LHCN-M2 (cell line): ENCODE results near the gene OPRM1. TPM values are rescaled to one million over a fixed set of nuclear protein-coding genes. Genes with fewer than 3 reads are reported as not detected.
A peak's percentile ranks its signal among the peaks of the same experiment; 100 is the strongest.

Experiments used
- DNase-seq: peaks from one replicate; pipeline ENCODE4 v3.0.0-alpha.2; 2012; ENCODE audit warnings: low read depth
- total RNA-seq: library from RNA; depleted of rRNA; stranded (reverse); fragments of >200 nt; gene quantifications from 2 replicates; pipeline ENCODE4 v1.2.3, GENCODE V29; 2014

The OPRM1 gene
- total RNA-seq, 1 experiment from 2014 or later = not detected

DNA sequence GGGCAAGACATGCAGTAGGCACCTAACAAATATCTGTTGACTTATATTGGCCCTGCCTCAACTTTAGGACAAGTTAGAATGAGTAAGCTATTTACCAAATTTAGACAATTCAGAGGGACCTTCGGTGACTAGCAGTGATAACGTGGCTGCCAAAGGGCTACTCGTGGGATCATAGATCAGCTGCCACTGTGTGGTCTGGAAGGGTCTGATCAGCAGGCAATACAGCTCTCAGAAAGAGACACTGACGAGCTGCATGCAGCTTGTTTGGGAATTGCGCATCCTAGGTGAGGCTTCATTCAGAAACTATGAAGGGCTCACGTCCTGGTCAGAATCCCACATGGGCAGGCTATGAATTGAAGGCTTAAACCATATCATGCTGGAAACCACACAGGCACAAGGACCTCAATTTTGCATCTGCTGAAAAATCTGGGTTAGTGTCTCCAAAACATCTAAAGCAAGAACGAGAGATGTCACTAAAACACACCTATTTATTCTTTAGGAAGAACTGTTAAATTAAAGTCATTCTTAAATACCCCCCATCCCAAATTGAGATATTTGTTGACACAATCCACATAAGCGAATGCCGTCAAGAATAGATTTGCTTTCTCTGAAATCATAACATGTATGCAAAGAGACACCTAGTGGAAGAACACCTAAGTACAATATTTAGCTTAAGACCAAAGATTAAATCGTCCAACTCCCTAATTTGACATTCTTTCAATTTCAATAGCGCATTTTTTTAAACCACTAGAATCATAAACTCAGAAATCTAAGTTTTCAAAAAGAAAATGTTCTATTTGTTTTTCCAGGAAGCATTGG, 238.0 kb downstream of the OPRM1 start:
- DNase-seq = peak; percentile 23

DNA sequence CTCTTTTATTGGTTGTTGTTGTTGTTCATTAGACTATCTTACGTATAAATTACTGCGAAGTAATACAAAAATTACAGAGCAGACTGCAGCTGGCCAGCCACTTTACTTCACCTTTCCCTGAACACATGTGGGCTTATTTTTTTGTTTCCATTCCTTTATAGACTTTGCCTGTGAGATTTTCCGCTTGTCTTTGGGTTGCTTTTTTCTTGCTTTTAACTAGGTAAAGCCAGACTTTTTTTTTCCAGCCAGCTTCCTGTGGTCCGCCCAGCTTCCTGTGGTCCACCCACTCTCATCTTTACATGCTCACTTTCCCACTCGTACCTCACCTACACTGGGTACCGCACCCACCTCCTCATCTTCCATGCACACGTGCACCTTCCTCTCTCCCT, 238.6 kb downstream of the OPRM1 start:
- no peak for DNase-seq

DNA sequence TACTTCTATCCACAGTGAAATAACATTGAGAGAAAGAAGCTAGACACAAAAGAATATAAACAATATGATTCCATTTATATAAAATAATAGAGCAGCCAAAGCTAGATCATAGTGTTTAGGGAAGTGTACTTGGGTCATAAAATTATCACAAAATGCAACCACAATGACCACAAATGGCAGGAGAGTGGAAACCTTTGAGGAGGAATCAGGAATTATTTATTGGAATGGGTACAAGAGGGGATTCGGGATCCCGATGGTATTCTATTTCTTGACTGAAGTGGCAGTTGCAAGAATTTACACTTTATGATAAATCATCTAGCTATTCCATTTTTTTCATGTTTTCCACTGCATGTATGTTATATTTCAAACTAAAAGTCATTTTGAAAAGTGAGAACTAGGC, 241.5 kb downstream of the OPRM1 start:
- DNase-seq = no peak

DNA sequence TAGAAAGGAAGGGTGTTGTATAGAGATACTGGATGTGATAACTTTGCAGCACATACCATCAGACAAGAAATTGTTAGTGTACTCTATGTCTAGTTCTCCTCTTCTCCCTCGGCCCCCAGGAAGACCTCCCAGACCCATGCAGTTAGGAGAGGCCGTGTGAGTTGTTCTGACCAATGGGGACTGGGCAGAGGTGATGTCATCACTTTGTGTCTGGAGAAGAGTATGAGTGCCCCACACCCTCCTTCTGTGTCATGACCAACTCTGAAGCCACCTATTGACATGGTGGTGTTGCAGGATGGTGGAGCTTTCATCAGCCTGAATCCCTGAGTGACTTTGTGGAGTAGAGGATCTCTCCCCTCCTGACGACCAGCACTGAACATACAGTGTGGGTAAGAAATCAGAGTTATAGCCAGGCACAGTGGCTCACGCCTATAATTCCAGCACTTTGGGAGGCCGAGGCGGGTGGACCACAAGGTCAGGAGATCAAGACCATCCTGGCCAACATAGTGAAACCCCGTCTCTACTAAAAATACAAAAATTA, 245.3 kb downstream of the OPRM1 start:
- no peak for DNase-seq

DNA sequence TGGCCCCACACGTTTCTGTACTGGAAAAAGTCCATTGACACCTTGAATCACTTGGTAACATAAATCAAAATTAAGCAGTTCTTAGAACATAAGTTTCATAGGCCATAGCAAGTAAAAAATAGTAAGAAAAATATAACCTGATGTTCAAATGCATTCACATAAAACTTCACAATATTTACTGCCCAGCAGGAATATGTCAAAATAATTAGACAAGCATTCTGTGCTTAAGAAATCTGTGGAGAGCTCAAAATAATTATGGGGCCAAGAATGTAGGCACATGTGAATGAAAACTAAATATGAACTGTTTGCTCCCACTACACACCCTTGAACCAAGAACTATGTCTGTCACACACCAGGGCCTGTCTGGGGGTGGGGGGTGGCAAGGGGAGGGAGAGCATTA, 246.8 kb downstream of the OPRM1 start:
- DNase-seq = no peak

DNA sequence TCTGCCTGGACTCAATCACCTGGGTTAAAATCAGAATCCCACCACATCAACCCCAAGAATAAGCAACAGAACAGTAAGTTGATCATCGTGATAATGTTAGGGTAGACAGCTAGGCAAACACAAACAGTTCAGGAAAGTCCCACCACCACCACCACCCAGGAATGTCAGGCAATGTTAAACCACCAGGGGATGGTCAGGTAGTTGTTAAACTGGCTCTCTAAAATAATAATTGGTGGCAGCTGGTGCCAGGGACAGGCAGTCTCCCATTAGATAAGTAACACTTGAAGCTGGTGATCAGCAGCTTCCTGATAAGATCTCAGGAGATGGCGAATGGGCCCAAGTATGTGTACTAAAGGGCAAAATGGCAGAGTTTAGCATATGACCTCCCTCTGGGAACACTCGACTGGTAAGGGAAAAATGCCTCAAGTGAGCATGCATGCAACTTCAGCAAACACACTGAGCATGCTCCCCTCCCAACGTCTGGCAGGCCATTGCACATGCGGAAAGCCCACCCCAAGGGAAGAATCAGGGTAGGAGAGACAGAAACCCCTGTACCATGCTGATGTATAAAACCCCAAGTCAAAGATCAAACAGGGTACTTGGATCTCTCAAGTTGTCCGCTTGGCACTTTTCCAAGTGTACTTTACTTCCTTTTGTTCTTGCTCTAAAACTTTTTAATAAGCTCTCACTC, 250.9 kb downstream of the OPRM1 start:
- no peak for DNase-seq

DNA sequence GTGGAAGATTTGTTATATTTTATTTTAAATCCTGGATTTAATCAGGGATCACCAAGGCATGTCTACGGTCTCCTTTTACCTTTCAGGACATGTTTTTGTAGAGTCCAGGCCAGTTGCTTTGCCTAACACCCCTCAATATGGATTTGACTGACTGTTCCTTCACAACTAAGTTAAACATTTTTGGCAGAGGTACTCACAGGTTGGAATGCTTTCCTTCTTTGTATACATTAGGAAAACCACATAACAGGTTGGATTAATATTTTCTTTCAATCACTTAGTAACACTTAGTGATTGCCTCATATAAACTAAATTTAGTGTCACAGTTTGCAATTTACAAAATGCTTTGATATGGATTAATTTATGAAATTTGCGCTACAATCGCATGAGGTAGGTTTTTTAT, 253.0 kb downstream of the OPRM1 start:
- DNase-seq = no peak

DNA sequence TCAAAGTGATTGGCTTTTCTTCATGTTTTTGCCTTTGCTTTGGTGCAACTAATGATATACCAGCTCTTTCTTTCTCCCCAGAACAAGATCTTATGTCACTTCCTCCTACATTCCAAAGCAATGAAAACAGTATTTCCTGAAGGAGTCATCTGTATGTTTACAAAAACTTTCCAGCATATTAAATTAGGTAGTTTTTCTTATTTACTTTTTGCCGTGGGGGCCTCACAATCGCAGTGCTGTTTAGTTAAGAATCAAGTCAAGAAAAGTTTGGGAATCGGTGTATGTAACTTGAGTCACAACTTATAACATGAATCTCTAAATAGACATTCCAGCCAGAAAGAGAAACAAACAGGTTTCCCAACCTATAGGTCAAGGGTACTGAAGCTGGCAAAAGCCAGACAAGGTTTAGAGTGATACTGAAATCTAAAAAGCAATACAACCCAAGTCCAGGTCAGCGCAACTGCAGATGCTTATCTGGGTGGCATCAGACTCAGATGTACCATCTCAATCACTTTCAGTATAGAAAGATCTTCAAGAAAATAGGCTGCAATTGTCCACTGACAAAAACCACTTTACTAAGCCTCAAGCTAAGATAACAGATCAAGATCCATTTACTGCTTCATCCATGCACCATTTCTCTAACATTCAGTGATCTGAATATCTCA, 253.9 kb downstream of the OPRM1 start:
- peak; percentile 44 for DNase-seq

DNA sequence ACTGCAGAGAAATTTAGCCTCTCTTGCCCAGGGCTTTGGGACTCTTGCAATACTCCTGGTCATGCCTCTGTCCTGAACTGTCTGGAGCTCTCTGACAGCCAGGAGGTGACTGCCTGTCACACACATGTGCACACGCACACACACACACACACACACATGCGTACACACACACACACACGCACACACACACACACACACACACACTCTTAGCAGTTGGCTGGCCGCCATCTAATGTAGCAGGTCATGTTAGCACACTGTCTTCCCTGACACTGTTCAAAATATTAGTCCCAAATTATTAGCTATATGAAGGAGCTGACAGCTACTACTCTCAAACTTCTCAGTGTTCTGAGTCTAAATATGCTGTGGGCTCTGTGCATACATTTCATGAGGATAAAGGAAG, 256.7 kb downstream of the OPRM1 start:
- no peak for DNase-seq
